DND-41 (cell line): Measurements from ENCODE around the gene RNF227.

Experiments
- EZH2 ChIP-seq: IDR thresholded peaks from 3 replicates; pipeline ENCODE4 v1.6.1; 2012; ENCODE audit warnings: borderline replicate concordance, low read depth, mild to moderate bottlenecking, moderate library complexity, low read length, inconsistent platforms; ENCODE audit not compliant: severe bottlenecking
- TF ChIP-seq, protein P1 (sequence below): IDR thresholded peaks from 2 replicates; pipeline ENCODE4 v1.5.1; 2012; ENCODE audit warnings: borderline replicate concordance, low read length, moderate library complexity, mild to moderate bottlenecking; ENCODE audit not compliant: poor library complexity, severe bottlenecking; ENCODE audit errors: extremely low read depth

DNA sequence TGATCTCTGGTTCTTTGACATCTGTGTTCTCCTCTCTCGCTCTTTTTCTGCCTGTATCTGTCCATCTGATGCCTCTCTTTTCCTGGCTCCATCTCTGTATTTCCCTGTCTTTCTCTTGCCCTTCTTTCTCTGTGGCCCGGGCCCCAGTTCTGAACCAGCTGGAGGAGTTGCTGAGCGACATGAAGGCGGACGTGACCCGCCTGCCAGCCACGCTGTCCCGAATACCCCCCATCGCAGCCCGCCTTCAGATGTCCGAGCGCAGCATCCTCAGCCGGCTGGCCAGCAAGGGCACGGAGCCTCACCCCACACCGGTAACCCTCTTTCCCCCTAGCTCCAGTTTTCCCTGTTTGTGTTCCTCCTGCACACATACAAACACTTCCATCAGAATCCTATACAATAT is 5.8 kb downstream of the RNF227 start:
- TF ChIP-seq, protein P1, sequence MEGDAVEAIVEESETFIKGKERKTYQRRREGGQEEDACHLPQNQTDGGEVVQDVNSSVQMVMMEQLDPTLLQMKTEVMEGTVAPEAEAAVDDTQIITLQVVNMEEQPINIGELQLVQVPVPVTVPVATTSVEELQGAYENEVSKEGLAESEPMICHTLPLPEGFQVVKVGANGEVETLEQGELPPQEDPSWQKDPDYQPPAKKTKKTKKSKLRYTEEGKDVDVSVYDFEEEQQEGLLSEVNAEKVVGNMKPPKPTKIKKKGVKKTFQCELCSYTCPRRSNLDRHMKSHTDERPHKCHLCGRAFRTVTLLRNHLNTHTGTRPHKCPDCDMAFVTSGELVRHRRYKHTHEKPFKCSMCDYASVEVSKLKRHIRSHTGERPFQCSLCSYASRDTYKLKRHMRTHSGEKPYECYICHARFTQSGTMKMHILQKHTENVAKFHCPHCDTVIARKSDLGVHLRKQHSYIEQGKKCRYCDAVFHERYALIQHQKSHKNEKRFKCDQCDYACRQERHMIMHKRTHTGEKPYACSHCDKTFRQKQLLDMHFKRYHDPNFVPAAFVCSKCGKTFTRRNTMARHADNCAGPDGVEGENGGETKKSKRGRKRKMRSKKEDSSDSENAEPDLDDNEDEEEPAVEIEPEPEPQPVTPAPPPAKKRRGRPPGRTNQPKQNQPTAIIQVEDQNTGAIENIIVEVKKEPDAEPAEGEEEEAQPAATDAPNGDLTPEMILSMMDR = no peak
- TF ChIP-seq EZH2 = no peak
